GM23338 (cell line): ENCODE results near the gene SLC4A5. TPM values are rescaled to one million over a fixed set of nuclear protein-coding genes. Genes with fewer than 3 reads are reported as not detected.

Experiments used
- ATAC-seq: fragments of 200-7000 bp; cut with Tn5 transposase; 3 replicates; pipeline ENCODE4 v1.9.1; 2020
- DNase-seq: peaks from one replicate; pipeline ENCODE4 v3.0.0-alpha.2; 2015; ENCODE audit warnings: low spot score
- H2AFZ ChIP-seq: fragments of 200-600 bp; sonication (generic); 2 replicates; pipeline ENCODE4 v1.8.0; 2016; ENCODE audit warnings: antibody characterized with exemption, mild to moderate bottlenecking, moderate library complexity
- H3F3A ChIP-seq: fragments of 200-600 bp; sonication (generic); replicated peaks from 2 replicates; pipeline ENCODE4 v1.8.0; 2017; ENCODE audit warnings: antibody characterized with exemption, mixed run types, low read depth
- H3K27ac ChIP-seq: fragments of 200-600 bp; sonication (generic); 2 replicates; pipeline ENCODE4 v1.6.1; 2016; ENCODE audit warnings: low read depth
- H3K27me3 ChIP-seq: fragments of 200-600 bp; sonication (generic); 2 replicates; pipeline ENCODE4 v1.8.0; 2016; ENCODE audit warnings: mild to moderate bottlenecking, mixed run types, moderate library complexity; ENCODE audit not compliant: insufficient read depth
- H3K36me3 ChIP-seq: fragments of 200-600 bp; sonication (generic); 2 replicates; pipeline ENCODE4 v1.8.0; 2016; ENCODE audit warnings: mild to moderate bottlenecking; ENCODE audit not compliant: insufficient read depth
- H3K4me1 ChIP-seq: fragments of 200-600 bp; sonication (generic); 2 replicates; pipeline ENCODE4 v1.8.0; 2016; ENCODE audit warnings: mild to moderate bottlenecking, moderate library complexity; ENCODE audit not compliant: insufficient read depth
- H3K4me2 ChIP-seq: fragments of 200-600 bp; sonication (generic); 2 replicates; pipeline ENCODE4 v1.7.1; 2017; ENCODE audit warnings: mixed run types
- H3K4me3 ChIP-seq: fragments of 200-600 bp; sonication (generic); 2 replicates; pipeline ENCODE4 v1.6.1; 2016; ENCODE audit warnings: mixed run types
- H3K79me2 ChIP-seq: fragments of 200-600 bp; sonication (generic); replicated peaks from 2 replicates; pipeline ENCODE4 v1.8.0; 2017; ENCODE audit warnings: mild to moderate bottlenecking; ENCODE audit not compliant: insufficient read depth
- H3K9me2 ChIP-seq: fragments of 200-600 bp; sonication (generic); 2 replicates; pipeline ENCODE4 v1.8.0; 2017; ENCODE audit not compliant: insufficient read depth
- H4K20me1 ChIP-seq: fragments of 200-600 bp; sonication (generic); replicated peaks from 2 replicates; pipeline ENCODE4 v1.8.0; 2017; ENCODE audit warnings: mild to moderate bottlenecking; ENCODE audit not compliant: insufficient read depth
- H3K27ac Mint-ChIP-seq: 2 replicates; pipeline ENCODE4 v1.8.0; 2020; ENCODE audit warnings: inconsistent platforms, mild to moderate bottlenecking, moderate library complexity, mixed read lengths
- H3K27me3 Mint-ChIP-seq: 3 replicates; pipeline ENCODE4 v1.8.0; 2022; ENCODE audit warnings: low read depth, mild to moderate bottlenecking, moderate library complexity, mixed read lengths, inconsistent platforms; ENCODE audit not compliant: insufficient read depth, poor library complexity
- H3K36me3 Mint-ChIP-seq: 3 replicates; pipeline ENCODE4 v1.8.0; 2021; ENCODE audit warnings: low read depth, mild to moderate bottlenecking, inconsistent platforms, moderate library complexity, mixed read lengths
- H3K4me1 Mint-ChIP-seq: 3 replicates; pipeline ENCODE4 v1.8.0; 2020; ENCODE audit warnings: mild to moderate bottlenecking, inconsistent platforms, mixed read lengths
- H3K4me3 Mint-ChIP-seq: 3 replicates; pipeline ENCODE4 v1.8.0; 2021; ENCODE audit warnings: moderate library complexity, mild to moderate bottlenecking, inconsistent platforms, mixed read lengths
- H3K9me3 Mint-ChIP-seq: 3 replicates; pipeline ENCODE4 v1.8.0; 2020; ENCODE audit warnings: moderate library complexity, mild to moderate bottlenecking, inconsistent platforms, mixed read lengths
- CREB1 ChIP-seq: fragments of 250-450 bp; sonication (Bioruptor Pico); IDR thresholded peaks from 2 replicates; pipeline ENCODE4 v1.5.0; 2020; ENCODE audit warnings: low read depth, mild to moderate bottlenecking, moderate library complexity
- EZH2 ChIP-seq: fragments of 200-600 bp; sonication (generic); IDR thresholded peaks from one replicate; pipeline ENCODE4 v1.8.0; 2017; ENCODE audit warnings: antibody characterized with exemption, mild to moderate bottlenecking, low read depth; ENCODE audit not compliant: unreplicated experiment
- JUNB ChIP-seq: IDR thresholded peaks from one replicate; pipeline ENCODE4 v1.6.1; 2016; ENCODE audit warnings: antibody characterized with exemption; ENCODE audit not compliant: unreplicated experiment
- STAT1 ChIP-seq: IDR thresholded peaks from one replicate; pipeline ENCODE4 v1.6.1; 2016; ENCODE audit warnings: antibody characterized with exemption; ENCODE audit not compliant: unreplicated experiment
- polyA plus RNA-seq: library from polyadenylated mRNA; unstranded; fragments of >200 nt; fragmentation: Nextera tagmentation; extraction: Ambion mirVana; gene quantifications from 2 replicates; pipeline ENCODE4 v1.2.1, GENCODE V29; 2016
- total RNA-seq: library from RNA; depleted of rRNA; stranded (reverse); fragments of >200 nt; shearing (Covaris generic); gene quantifications from 2 replicates; pipeline ENCODE4 v1.2.3, GENCODE V29; 2014
- TF ChIP-seq, protein P1 (sequence below): IDR thresholded peaks from 2 replicates; pipeline ENCODE4 v1.6.1; 2016; ENCODE audit warnings: antibody characterized with exemption
- TF ChIP-seq, protein P2 (sequence below), 2 experiments: fragments of 200-600 bp in 1 of 2; sonication (generic) in 1 of 2; conservative IDR thresholded peaks; 2 replicates each; pipeline versions ENCODE4 v1.5.1 to v1.6.1; 2016 to 2017; ENCODE audit warnings: antibody characterized with exemption in 2 of 2, low read depth in 2 of 2, mild to moderate bottlenecking in 2 of 2, moderate library complexity in 1 of 2
- TF ChIP-seq, protein P3 (sequence below): fragments of 250-450 bp; sonication (Bioruptor Pico); IDR thresholded peaks from 2 replicates; pipeline ENCODE4 v1.5.0; 2020; ENCODE audit warnings: mild to moderate bottlenecking, moderate library complexity

SLC4A5 gene
- total and polyA plus RNA-seq, 2 experiments from 2014 or later = 0.24 to 0.70 TPM

DNA sequence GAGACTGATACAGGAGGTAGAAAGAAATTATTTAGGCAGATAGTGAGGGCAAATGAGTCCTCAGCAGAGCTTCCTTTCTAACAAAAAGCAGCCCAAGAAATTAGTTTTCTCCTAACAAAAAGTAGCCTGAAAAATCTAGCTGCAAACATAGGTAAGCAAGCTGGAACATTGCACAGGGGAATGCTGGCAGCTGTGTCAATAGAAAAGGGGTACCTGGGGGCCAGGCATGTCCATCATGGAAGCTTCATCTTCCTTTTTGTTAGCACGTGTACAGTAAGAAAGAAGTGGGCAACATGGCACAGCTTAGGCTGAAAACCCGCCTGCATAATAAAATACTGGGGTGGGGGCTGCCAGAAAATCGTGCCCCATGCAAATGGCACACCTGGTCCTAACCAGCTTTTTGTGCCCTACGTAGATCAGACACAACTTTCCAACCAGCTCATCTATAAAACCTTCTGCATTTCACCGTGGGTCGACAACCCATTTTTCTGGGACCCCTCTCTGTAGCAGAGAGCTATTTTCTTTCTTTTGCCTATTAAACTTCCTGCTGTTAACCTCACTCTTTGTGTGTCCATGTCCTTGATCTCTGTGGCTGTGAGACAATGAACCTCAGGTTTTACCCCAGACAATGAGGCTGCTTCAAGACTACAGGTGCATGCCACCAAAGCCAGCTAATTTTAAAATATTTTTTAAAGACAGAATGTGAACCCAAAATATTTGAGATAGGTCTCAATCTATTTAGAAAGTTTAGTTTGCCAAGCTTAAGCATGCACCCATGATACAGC, 151.4 kb downstream of the SLC4A5 start:
- Mint-ChIP-seq H3K4me1 (peaks cover 17% of the 10 kb centered on the region), H3K9me3 (no peaks in the 10 kb centered on the region), H3K4me3 (no peak overlapping the region), H3K27ac (no peak overlapping the region), H3K27me3 (peaks cover 5% of the 10 kb centered on the region), H3K36me3 (no peaks in the 10 kb centered on the region)
- Histone ChIP-seq H3K4me2 (no peak overlapping the region), H3F3A (0 out of 2 replicates have a peak, but pooled peaks cover 5% of the 10 kb centered on the region), H3K27me3 (no peaks in the 10 kb centered on the region), H3K4me3 (no peak overlapping the region), H3K36me3 (no peaks in the 10 kb centered on the region), H4K20me1 (no peaks in the 10 kb centered on the region), H3K4me1 (peaks cover 21% of the 10 kb centered on the region), H2AFZ (peak overlapping the region; percentile 78; the same call in 1 of the 2 replicates), H3K79me2 (no peaks in the 10 kb centered on the region), H3K27ac (peak overlapping the region; percentile 67), H3K9me2 (peaks cover 3% of the 10 kb centered on the region; the same call in 1 of the 2 replicates)
- TF ChIP-seq, protein P1, sequence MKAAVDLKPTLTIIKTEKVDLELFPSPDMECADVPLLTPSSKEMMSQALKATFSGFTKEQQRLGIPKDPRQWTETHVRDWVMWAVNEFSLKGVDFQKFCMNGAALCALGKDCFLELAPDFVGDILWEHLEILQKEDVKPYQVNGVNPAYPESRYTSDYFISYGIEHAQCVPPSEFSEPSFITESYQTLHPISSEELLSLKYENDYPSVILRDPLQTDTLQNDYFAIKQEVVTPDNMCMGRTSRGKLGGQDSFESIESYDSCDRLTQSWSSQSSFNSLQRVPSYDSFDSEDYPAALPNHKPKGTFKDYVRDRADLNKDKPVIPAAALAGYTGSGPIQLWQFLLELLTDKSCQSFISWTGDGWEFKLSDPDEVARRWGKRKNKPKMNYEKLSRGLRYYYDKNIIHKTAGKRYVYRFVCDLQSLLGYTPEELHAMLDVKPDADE = no peak
- TF ChIP-seq, protein P2, sequence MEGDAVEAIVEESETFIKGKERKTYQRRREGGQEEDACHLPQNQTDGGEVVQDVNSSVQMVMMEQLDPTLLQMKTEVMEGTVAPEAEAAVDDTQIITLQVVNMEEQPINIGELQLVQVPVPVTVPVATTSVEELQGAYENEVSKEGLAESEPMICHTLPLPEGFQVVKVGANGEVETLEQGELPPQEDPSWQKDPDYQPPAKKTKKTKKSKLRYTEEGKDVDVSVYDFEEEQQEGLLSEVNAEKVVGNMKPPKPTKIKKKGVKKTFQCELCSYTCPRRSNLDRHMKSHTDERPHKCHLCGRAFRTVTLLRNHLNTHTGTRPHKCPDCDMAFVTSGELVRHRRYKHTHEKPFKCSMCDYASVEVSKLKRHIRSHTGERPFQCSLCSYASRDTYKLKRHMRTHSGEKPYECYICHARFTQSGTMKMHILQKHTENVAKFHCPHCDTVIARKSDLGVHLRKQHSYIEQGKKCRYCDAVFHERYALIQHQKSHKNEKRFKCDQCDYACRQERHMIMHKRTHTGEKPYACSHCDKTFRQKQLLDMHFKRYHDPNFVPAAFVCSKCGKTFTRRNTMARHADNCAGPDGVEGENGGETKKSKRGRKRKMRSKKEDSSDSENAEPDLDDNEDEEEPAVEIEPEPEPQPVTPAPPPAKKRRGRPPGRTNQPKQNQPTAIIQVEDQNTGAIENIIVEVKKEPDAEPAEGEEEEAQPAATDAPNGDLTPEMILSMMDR (conservative IDR thresholded peaks at IDR 0.05; ENCODE audit: low read depth in 2 of 2) = no peak
- TF ChIP-seq STAT1 = no peak
- TF ChIP-seq, protein P3, sequence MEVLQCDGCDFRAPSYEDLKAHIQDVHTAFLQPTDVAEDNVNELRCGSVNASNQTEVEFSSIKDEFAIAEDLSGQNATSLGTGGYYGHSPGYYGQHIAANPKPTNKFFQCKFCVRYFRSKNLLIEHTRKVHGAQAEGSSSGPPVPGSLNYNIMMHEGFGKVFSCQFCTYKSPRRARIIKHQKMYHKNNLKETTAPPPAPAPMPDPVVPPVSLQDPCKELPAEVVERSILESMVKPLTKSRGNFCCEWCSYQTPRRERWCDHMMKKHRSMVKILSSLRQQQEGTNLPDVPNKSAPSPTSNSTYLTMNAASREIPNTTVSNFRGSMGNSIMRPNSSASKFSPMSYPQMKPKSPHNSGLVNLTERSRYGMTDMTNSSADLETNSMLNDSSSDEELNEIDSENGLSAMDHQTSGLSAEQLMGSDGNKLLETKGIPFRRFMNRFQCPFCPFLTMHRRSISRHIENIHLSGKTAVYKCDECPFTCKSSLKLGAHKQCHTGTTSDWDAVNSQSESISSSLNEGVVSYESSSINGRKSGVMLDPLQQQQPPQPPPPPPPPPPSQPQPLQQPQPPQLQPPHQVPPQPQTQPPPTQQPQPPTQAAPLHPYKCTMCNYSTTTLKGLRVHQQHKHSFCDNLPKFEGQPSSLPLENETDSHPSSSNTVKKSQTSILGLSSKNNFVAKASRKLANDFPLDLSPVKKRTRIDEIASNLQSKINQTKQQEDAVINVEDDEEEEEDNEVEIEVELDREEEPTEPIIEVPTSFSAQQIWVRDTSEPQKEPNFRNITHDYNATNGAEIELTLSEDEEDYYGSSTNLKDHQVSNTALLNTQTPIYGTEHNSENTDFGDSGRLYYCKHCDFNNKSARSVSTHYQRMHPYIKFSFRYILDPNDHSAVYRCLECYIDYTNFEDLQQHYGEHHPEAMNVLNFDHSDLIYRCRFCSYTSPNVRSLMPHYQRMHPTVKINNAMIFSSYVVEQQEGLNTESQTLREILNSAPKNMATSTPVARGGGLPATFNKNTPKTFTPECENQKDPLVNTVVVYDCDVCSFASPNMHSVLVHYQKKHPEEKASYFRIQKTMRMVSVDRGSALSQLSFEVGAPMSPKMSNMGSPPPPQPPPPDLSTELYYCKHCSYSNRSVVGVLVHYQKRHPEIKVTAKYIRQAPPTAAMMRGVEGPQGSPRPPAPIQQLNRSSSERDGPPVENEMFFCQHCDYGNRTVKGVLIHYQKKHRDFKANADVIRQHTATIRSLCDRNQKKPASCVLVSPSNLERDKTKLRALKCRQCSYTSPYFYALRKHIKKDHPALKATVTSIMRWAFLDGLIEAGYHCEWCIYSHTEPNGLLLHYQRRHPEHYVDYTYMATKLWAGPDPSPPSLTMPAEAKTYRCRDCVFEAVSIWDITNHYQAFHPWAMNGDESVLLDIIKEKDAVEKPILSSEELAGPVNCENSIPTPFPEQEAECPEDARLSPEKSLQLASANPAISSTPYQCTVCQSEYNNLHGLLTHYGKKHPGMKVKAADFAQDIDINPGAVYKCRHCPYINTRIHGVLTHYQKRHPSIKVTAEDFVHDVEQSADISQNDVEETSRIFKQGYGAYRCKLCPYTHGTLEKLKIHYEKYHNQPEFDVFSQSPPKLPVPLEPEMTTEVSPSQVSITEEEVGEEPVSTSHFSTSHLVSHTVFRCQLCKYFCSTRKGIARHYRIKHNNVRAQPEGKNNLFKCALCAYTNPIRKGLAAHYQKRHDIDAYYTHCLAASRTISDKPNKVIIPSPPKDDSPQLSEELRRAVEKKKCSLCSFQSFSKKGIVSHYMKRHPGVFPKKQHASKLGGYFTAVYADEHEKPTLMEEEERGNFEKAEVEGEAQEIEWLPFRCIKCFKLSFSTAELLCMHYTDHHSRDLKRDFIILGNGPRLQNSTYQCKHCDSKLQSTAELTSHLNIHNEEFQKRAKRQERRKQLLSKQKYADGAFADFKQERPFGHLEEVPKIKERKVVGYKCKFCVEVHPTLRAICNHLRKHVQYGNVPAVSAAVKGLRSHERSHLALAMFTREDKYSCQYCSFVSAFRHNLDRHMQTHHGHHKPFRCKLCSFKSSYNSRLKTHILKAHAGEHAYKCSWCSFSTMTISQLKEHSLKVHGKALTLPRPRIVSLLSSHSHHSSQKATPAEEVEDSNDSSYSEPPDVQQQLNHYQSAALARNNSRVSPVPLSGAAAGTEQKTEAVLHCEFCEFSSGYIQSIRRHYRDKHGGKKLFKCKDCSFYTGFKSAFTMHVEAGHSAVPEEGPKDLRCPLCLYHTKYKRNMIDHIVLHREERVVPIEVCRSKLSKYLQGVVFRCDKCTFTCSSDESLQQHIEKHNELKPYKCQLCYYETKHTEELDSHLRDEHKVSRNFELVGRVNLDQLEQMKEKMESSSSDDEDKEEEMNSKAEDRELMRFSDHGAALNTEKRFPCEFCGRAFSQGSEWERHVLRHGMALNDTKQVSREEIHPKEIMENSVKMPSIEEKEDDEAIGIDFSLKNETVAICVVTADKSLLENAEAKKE (CRISPR knock-in tag) = no peak
- no peak for TF ChIP-seq EZH2
- no peak for TF ChIP-seq JUNB
- no peak for TF ChIP-seq CREB1 (CRISPR knock-in tag)
- DNase-seq = peak; percentile 37
- ATAC-seq = no peak
